Measurements from ENCODE around the gene CDC25B. TPM values are rescaled to one million over a fixed set of nuclear protein-coding genes. Genes with fewer than 3 reads are reported as not detected.
A peak's percentile ranks its signal among the peaks of the same experiment; 100 is the strongest.

CDC25B gene
- total and polyA plus RNA-seq, 2 of the 13 experiments (the other 11 are each of a cell fraction or from before 2014, with no cell fraction given), result 14.5 to 19.4 TPM

GRCh38 chr20:3818155-3819151, 22.3 kb downstream of the CDC25B start (continued):
- TF ChIP-seq SRSF1 (optimal IDR thresholded peaks at IDR 0.05; ENCODE audit: low read depth, low read length) (peak; percentile 48), MTA3 (CRISPR knock-in tag; IDR thresholded peaks at IDR 0.05) (no peak), MBNL3 (CRISPR knock-in tag; conservative IDR thresholded peaks at IDR 0.05) (no peak), MED8 (CRISPR knock-in tag; IDR thresholded peaks at IDR 0.05; ENCODE audit: insufficient replicate concordance) (no peak), CEBPB (IDR thresholded peaks at IDR 0.05; ENCODE audit: borderline replicate concordance, low read depth, low read length) (no peak), NKX3-1 (CRISPR knock-in tag; IDR thresholded peaks at IDR 0.05) (no peak), SP4 (CRISPR knock-in tag; IDR thresholded peaks at IDR 0.05) (peak; percentile 17), FOXA3 (CRISPR knock-in tag; IDR thresholded peaks at IDR 0.05) (peak; percentile 91), FOXM1 (CRISPR knock-in tag; IDR thresholded peaks at IDR 0.05) (no peak), HNF4A (CRISPR knock-in tag; IDR thresholded peaks at IDR 0.05) (peak; percentile 36; the same call in 1 of the 2 replicates), ZNF816 (CRISPR knock-in tag; IDR thresholded peaks at IDR 0.05; ENCODE audit: borderline replicate concordance) (no peak), IRX3 (CRISPR knock-in tag; IDR thresholded peaks at IDR 0.05; ENCODE audit: borderline replicate concordance, low read depth) (no peak), ZBTB7B (CRISPR knock-in tag; IDR thresholded peaks at IDR 0.05) (peak; percentile 91), ZNF678 (CRISPR knock-in tag; IDR thresholded peaks at IDR 0.05) (no peak), ZNF660 (CRISPR knock-in tag; IDR thresholded peaks at IDR 0.05; ENCODE audit: borderline replicate concordance, low read depth) (no peak), ZFP1 (CRISPR knock-in tag; IDR thresholded peaks at IDR 0.05) (peak; percentile 79; the same call in 1 of the 2 replicates), ZNF782 (CRISPR knock-in tag; IDR thresholded peaks at IDR 0.05; ENCODE audit: borderline replicate concordance) (no peak; the same call in 1 of the 2 replicates), CHD4 (IDR thresholded peaks at IDR 0.05; ENCODE audit: borderline replicate concordance, low read length) (no peak), PHF21A (CRISPR knock-in tag; IDR thresholded peaks at IDR 0.05) (no peak), ZNF296 (CRISPR knock-in tag; conservative IDR thresholded peaks at IDR 0.05) (no peak), TCF7L2 (IDR thresholded peaks at IDR 0.05; ENCODE audit: low read depth, low read length) (no peak), GATAD1 (CRISPR knock-in tag; IDR thresholded peaks at IDR 0.05) (peak; percentile 83), TFDP2 (CRISPR knock-in tag; IDR thresholded peaks at IDR 0.05) (peak; percentile 69), TIGD3 (CRISPR knock-in tag; IDR thresholded peaks at IDR 0.05; ENCODE audit: borderline replicate concordance) (0 out of 2 replicates have a peak, but pooled peaks have one; percentile 79)
- TF ChIP-seq, protein P1, sequence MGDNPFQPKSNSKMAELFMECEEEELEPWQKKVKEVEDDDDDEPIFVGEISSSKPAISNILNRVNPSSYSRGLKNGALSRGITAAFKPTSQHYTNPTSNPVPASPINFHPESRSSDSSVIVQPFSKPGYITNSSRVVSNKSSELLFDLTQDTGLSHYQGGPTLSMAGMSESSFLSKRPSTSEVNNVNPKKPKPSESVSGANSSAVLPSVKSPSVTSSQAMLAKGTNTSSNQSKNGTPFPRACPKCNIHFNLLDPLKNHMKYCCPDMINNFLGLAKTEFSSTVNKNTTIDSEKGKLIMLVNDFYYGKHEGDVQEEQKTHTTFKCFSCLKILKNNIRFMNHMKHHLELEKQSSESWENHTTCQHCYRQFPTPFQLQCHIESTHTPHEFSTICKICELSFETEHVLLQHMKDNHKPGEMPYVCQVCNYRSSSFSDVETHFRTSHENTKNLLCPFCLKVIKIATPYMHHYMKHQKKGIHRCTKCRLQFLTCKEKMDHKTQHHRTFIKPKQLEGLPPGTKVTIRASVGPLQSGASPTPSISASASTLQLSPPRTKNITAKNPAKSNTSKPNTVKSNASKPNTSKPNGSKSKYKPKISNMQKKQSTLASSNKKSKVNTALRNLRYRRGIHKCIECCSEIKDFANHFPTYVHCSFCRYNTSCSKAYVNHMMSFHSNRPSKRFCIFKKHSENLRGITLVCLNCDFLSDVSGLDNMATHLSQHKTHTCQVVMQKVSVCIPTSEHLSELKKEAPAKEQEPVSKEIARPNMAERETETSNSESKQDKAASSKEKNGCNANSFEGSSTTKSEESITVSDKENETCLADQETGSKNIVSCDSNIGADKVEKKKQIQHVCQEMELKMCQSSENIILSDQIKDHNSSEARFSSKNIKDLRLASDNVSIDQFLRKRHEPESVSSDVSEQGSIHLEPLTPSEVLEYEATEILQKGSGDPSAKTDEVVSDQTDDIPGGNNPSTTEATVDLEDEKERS (CRISPR knock-in tag; IDR thresholded peaks at IDR 0.05), result peak; percentile 89

Measured in HepG2 (cell line).